Measurements from ENCODE around the gene FDPS. TPM values are rescaled to one million over a fixed set of nuclear protein-coding genes. Genes with fewer than 3 reads are reported as not detected.
A peak's percentile ranks its signal among the peaks of the same experiment; 100 is the strongest.
"Not testable (repeated sequence)": the region's sequence is repeated elsewhere in the genome, so short reads cannot be mapped to it uniquely, and the experiment has no call there.

FDPS gene
- total RNA-seq, 1 donor from 2014 or later, result 80.0 TPM

GRCh38 chr1:155282488-155283091 lies 26.1 kb upstream of the FDPS start:
- DNase-seq (ENCODE audit: missing footprints), result no peak
- ATAC-seq, result no peak
- intact Hi-C loops (cut with DNase I), result no loop called here

GRCh38 chr1:155284476-155284875 lies 24.2 kb upstream of the FDPS start:
- intact Hi-C loops (cut with DNase I), result no loop called here
- DNase-seq (ENCODE audit: missing footprints) (no peak), ATAC-seq (no peak)

GRCh38 chr1:155285063-155285462 lies 23.6 kb upstream of the FDPS start:
- intact Hi-C loops (cut with DNase I), result no loop called here
- DNase-seq (ENCODE audit: missing footprints) (no peak), ATAC-seq (peak; percentile 10)

- DNase-seq (ENCODE audit: missing footprints) (no peak), ATAC-seq (no peak)
- intact Hi-C loops (cut with DNase I), result no loop called here
These were observed 23.0 kb upstream of the FDPS start for GRCh38 chr1:155285631-155286044.

- intact Hi-C loops (cut with DNase I), result no loop called here
- ATAC-seq (no peak), DNase-seq (ENCODE audit: missing footprints) (no peak)
These were observed 22.1 kb upstream of the FDPS start for GRCh38 chr1:155286544-155286943.

GRCh38 chr1:155287987-155288543 lies 20.6 kb upstream of the FDPS start:
- DNase-seq (ENCODE audit: missing footprints), result no peak
- intact Hi-C loops (cut with DNase I), result no loop called here
- no peak for ATAC-seq

GRCh38 chr1:155291006-155291405 lies 17.7 kb upstream of the FDPS start:
- DNase-seq (ENCODE audit: missing footprints); ATAC-seq; intact Hi-C loops (cut with DNase I): not testable (repeated sequence)

GRCh38 chr1:155293086-155293749 lies 15.4 kb upstream of the FDPS start:
- intact Hi-C loops (cut with DNase I), result no loop called here
- ATAC-seq, result no peak
- no peak for DNase-seq (ENCODE audit: missing footprints)

- intact Hi-C loops (cut with DNase I), result no loop called here
- DNase-seq (ENCODE audit: missing footprints) (no peak), ATAC-seq (peak; percentile 17)
These were observed 14.0 kb upstream of the FDPS start for GRCh38 chr1:155294520-155295182.

- intact Hi-C loops (cut with DNase I), result no loop called here
- no peak for DNase-seq (ENCODE audit: missing footprints)
These were observed 13.3 kb upstream of the FDPS start for GRCh38 chr1:155295183-155295941.

GRCh38 chr1:155295942-155296267 lies 12.8 kb upstream of the FDPS start:
- DNase-seq (ENCODE audit: missing footprints) (no peak), ATAC-seq (peak; percentile 14)
- intact Hi-C loops (cut with DNase I), result no loop called here

More at GRCh38 chr1:155295183-155295941, 13.3 kb upstream of the FDPS start:
- ATAC-seq, result peak; percentile 30

- ATAC-seq (no peak), DNase-seq (ENCODE audit: missing footprints) (no peak)
- intact Hi-C loops (cut with DNase I), result no loop called here
These were observed 12.0 kb upstream of the FDPS start for GRCh38 chr1:155296661-155297060.

GRCh38 chr1:155297384-155297783 lies 11.3 kb upstream of the FDPS start:
- ATAC-seq (no peak), DNase-seq (ENCODE audit: missing footprints) (no peak)
- intact Hi-C loops (cut with DNase I), result no loop called here

GRCh38 chr1:155300024-155300423 lies 8.6 kb upstream of the FDPS start:
- intact Hi-C loops (cut with DNase I), result no loop called here
- DNase-seq (ENCODE audit: missing footprints), result no peak
- ATAC-seq, result no peak

- ATAC-seq (no peak), DNase-seq (ENCODE audit: missing footprints) (no peak)
- intact Hi-C loops (cut with DNase I), result no loop called here
These were observed 7.9 kb upstream of the FDPS start for GRCh38 chr1:155300553-155301329.

- intact Hi-C loops (cut with DNase I), result no loop called here
- no peak for ATAC-seq
- no peak for DNase-seq (ENCODE audit: missing footprints)
These were observed 7.3 kb upstream of the FDPS start, which contains the start of gene PKLR for GRCh38 chr1:155301342-155301841. Gene PKLR, minus strand, starts transcription at chr1:155301438. Its CDS starts 43 bp downstream, at chr1:155301395.

- intact Hi-C loops (cut with DNase I), result no loop called here
- DNase-seq (ENCODE audit: missing footprints), result no peak
- ATAC-seq, result no peak
These were observed 4.1 kb upstream of the FDPS start for GRCh38 chr1:155304558-155305063.

- intact Hi-C loops (cut with DNase I), result no loop called here
These were observed 2.7 kb upstream of the FDPS start for GRCh38 chr1:155305881-155306391.

More at GRCh38 chr1:155305881-155306391, 2.7 kb upstream of the FDPS start:
- ATAC-seq, result no peak
- no peak for DNase-seq (ENCODE audit: missing footprints)

All from Right ventricle myocardium inferior (tissue), 1 donor.